UCSD-AML1 (cell line): ENCODE measurements around the gene EDC3.
"Not testable (repeated sequence)": the region's sequence is repeated elsewhere in the genome, so short reads cannot be mapped to it uniquely, and the experiment has no call there.

Experiments used
- DNase-seq: peaks from one replicate; lab custom pipeline; 2025; ENCODE audit not compliant: unreplicated experiment; lab: John Stamatoyannopoulos, UW

Gene EDC3

GRCh38 chr15:74695597-74696397 lies at the start of gene EDC3:
Gene EDC3, minus strand, starts transcription at chr15:74696024. Its CDS starts 20,900 bp downstream, at chr15:74675124.
- DNase-seq = peak; percentile 88

- no peak for DNase-seq
These were observed 46.6 kb upstream of the EDC3 start for GRCh38 chr15:74742422-74742821.

- DNase-seq = not testable (repeated sequence)
These were observed 42.4 kb upstream of the EDC3 start for GRCh38 chr15:74738239-74738638.

- no peak for DNase-seq
These were observed 39.5 kb upstream of the EDC3 start for GRCh38 chr15:74735305-74735704.

GRCh38 chr15:74733269-74733668 lies 37.4 kb upstream of the EDC3 start:
- DNase-seq = no peak

- DNase-seq = no peak
These were observed 37.0 kb upstream of the EDC3 start for GRCh38 chr15:74732846-74733245.

- DNase-seq = no peak
These were observed 34.9 kb upstream of the EDC3 start for GRCh38 chr15:74730619-74731316.

- DNase-seq = not testable (repeated sequence)
These were observed 33.5 kb upstream of the EDC3 start for GRCh38 chr15:74729372-74729771.

GRCh38 chr15:74728699-74729098 lies 32.9 kb upstream of the EDC3 start:
- not testable (repeated sequence) for DNase-seq

- DNase-seq = no peak
These were observed 31.9 kb upstream of the EDC3 start for GRCh38 chr15:74727727-74728126.

GRCh38 chr15:74726774-74727164 lies 30.9 kb upstream of the EDC3 start:
- no peak for DNase-seq

GRCh38 chr15:74725845-74726773 lies 30.3 kb upstream of the EDC3 start:
- DNase-seq = no peak

GRCh38 chr15:74725225-74725774 lies 29.5 kb upstream of the EDC3 start, which contains the start of gene CYP1A1:
Gene CYP1A1, minus strand, starts transcription at chr15:74725528. Its CDS starts 2,431 bp downstream, at chr15:74723097.
- DNase-seq = no peak

GRCh38 chr15:74724570-74725224 lies 28.9 kb upstream of the EDC3 start:
- no peak for DNase-seq

GRCh38 chr15:74723754-74724334 lies 28.0 kb upstream of the EDC3 start:
- no peak for DNase-seq

GRCh38 chr15:74723187-74723586 lies 27.4 kb upstream of the EDC3 start:
- DNase-seq = no peak

- DNase-seq = no peak
These were observed 26.8 kb upstream of the EDC3 start for GRCh38 chr15:74722591-74722990.

- DNase-seq = no peak
These were observed 20.8 kb upstream of the EDC3 start for GRCh38 chr15:74716651-74717050.

GRCh38 chr15:74712311-74712710 lies 16.5 kb upstream of the EDC3 start:
- DNase-seq = no peak
